ENCODE measurements around the gene C10orf90.

DNA sequence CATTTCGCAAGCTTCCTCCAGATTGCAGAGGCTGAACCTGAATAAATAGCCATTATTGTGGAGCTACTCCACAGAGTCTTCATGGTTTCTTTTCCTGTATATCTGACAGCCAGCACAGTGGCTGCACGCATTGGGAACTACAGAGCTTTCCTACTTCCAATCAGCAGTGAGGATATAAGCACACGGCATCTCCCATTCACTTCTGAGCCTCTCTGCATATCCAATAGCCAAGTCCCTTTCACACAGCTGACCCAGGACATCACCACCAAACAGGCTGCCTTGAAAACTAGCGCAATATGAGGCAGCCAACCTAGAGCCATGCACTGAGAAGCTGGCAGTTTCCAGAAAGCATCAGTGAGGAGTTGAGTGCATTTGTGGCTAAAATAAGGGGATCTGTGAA, 11.6 kb downstream of the C10orf90 start:
- TF ChIP-seq, protein P1, sequence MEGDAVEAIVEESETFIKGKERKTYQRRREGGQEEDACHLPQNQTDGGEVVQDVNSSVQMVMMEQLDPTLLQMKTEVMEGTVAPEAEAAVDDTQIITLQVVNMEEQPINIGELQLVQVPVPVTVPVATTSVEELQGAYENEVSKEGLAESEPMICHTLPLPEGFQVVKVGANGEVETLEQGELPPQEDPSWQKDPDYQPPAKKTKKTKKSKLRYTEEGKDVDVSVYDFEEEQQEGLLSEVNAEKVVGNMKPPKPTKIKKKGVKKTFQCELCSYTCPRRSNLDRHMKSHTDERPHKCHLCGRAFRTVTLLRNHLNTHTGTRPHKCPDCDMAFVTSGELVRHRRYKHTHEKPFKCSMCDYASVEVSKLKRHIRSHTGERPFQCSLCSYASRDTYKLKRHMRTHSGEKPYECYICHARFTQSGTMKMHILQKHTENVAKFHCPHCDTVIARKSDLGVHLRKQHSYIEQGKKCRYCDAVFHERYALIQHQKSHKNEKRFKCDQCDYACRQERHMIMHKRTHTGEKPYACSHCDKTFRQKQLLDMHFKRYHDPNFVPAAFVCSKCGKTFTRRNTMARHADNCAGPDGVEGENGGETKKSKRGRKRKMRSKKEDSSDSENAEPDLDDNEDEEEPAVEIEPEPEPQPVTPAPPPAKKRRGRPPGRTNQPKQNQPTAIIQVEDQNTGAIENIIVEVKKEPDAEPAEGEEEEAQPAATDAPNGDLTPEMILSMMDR (IDR thresholded peaks at IDR 0.05) = no peak
- TF ChIP-seq POLR2A (IDR thresholded peaks at IDR 0.05) = no peak
- no peak for TF ChIP-seq EP300 (IDR thresholded peaks at IDR 0.05)
